Esophagus squamous epithelium (tissue), 4 donors: ENCODE results near the gene ADAM12.

Source experiments
- POLR2A ChIP-seq, 4 donors: fragments of 450-650 bp; IDR thresholded peaks; one replicate each; pipeline ENCODE4 v1.6.1; 2017; ENCODE audit warnings: antibody characterized with exemption in 4 of 4, mild to moderate bottlenecking in 4 of 4, moderate library complexity in 3 of 4
- TF ChIP-seq, protein P1 (sequence below), 6 experiments: fragments of 450-650 bp in 4 of 6; fragments of 200-600 bp in 2 of 6; sonication (generic) in 2 of 6; IDR thresholded peaks; one replicate each; pipeline ENCODE4 v1.5.1; 2016 to 2019; ENCODE audit warnings: antibody characterized with exemption in 6 of 6, mild to moderate bottlenecking in 4 of 6, moderate library complexity in 4 of 6

DNA sequence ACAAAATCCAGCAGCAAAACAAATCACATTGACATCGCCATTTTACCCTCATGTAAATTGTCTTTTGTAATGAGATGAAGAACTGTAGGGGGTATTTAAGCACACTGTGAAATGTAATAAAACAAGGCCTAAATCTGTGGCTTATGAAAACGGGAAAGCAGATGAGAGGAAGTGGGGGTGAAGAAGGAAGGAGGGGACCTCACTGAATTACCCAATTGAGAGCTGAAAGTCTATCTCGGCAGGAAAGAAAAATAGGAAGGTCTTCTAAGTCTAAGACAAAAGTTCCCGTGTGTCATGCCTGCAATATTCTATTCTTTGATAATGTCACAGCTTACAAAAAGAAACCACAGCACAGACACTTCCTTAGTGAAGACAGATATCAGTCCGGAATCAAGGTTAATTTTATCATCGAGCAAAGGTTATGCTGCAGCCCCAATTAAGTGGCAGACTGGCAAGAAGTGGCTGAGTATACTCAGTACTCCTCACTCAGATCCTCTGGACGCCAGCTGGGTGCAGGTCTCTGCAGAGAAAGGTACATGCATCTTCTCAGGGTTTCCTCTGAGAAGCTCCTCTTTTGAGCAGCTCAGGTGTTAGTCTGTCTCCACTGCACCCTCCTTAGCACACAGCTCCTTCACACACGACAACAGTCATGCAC lies 252.2 kb downstream of the ADAM12 start:
- TF ChIP-seq, protein P1, sequence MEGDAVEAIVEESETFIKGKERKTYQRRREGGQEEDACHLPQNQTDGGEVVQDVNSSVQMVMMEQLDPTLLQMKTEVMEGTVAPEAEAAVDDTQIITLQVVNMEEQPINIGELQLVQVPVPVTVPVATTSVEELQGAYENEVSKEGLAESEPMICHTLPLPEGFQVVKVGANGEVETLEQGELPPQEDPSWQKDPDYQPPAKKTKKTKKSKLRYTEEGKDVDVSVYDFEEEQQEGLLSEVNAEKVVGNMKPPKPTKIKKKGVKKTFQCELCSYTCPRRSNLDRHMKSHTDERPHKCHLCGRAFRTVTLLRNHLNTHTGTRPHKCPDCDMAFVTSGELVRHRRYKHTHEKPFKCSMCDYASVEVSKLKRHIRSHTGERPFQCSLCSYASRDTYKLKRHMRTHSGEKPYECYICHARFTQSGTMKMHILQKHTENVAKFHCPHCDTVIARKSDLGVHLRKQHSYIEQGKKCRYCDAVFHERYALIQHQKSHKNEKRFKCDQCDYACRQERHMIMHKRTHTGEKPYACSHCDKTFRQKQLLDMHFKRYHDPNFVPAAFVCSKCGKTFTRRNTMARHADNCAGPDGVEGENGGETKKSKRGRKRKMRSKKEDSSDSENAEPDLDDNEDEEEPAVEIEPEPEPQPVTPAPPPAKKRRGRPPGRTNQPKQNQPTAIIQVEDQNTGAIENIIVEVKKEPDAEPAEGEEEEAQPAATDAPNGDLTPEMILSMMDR (IDR thresholded peaks at IDR 0.05), result no peak
- TF ChIP-seq POLR2A (IDR thresholded peaks at IDR 0.05), result no peak
